Retinal pigment epithelial cell (primary cell): ENCODE measurements around the gene MLLT10.

Source experiments
- DNase-seq: peaks from one replicate; pipeline ENCODE4 v3.0.0-alpha.2; 2010; ENCODE audit warnings: low read depth
- H3K4me3 ChIP-seq: 2 replicates; pipeline ENCODE4 v1.5.1; 2011; ENCODE audit warnings: mild to moderate bottlenecking, low read length, control low read depth, moderate library complexity
- TF ChIP-seq, protein P1 (sequence below): conservative IDR thresholded peaks from 2 replicates; pipeline ENCODE4 v1.5.1; 2011; ENCODE audit warnings: low read depth, low read length, control low read depth, inconsistent platforms

Gene MLLT10

DNA sequence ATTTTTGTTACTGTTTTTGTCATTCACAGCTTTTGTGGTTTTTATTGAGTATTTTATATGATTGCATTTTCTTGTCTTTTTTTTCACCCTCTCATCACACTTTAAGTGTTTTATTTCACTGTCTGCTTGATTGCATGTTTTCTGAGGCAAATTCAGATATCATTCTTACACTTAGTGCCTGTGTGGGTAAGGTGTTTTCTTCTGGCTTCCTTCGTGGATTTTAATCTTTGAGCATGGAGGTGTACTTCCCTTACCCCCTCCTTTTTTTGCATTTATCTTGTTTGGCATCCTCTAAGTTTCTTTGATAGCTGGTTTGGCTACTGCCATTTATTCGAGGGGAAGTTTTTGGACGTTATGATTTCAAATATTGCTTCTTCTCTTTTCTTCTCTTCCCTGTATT, 127.9 kb downstream of the MLLT10 start:
- TF ChIP-seq, protein P1, sequence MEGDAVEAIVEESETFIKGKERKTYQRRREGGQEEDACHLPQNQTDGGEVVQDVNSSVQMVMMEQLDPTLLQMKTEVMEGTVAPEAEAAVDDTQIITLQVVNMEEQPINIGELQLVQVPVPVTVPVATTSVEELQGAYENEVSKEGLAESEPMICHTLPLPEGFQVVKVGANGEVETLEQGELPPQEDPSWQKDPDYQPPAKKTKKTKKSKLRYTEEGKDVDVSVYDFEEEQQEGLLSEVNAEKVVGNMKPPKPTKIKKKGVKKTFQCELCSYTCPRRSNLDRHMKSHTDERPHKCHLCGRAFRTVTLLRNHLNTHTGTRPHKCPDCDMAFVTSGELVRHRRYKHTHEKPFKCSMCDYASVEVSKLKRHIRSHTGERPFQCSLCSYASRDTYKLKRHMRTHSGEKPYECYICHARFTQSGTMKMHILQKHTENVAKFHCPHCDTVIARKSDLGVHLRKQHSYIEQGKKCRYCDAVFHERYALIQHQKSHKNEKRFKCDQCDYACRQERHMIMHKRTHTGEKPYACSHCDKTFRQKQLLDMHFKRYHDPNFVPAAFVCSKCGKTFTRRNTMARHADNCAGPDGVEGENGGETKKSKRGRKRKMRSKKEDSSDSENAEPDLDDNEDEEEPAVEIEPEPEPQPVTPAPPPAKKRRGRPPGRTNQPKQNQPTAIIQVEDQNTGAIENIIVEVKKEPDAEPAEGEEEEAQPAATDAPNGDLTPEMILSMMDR = no peak
- no peak for DNase-seq
- H3K4me3 ChIP-seq = no peak overlapping the region

DNA sequence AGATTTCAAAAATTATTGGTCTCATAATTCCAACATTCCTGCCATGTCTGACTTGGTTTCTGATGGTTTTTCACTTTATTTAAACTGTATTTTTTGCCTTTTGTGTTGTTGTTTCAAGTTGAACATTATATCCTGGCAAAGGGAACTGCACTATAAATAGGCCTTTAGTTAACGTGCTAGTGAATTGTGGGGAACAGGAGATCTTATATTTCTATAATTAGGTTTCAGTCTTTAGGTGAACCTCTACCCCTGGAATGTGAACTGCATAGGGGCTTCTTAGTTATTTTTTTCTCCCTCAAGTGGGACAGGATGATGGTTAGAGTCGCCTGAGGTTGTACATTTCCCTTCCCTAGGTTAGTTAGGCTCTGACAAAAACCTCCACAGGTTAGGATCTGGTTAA, 128.6 kb downstream of the MLLT10 start:
- no peak overlapping the region for H3K4me3 ChIP-seq
- TF ChIP-seq, protein P1 = no peak
- no peak for DNase-seq

GRCh38 chr10:21668831-21669230, 134.8 kb downstream of the MLLT10 start:
- TF ChIP-seq, protein P1 = no peak

GRCh38 chr10:21670391-21670790, 136.4 kb downstream of the MLLT10 start:
- DNase-seq = no peak
- no peak overlapping the region for H3K4me3 ChIP-seq
- TF ChIP-seq, protein P1 = no peak

More at GRCh38 chr10:21668831-21669230, 134.8 kb downstream of the MLLT10 start:
- H3K4me3 ChIP-seq = no peak overlapping the region
- no peak for DNase-seq

DNA sequence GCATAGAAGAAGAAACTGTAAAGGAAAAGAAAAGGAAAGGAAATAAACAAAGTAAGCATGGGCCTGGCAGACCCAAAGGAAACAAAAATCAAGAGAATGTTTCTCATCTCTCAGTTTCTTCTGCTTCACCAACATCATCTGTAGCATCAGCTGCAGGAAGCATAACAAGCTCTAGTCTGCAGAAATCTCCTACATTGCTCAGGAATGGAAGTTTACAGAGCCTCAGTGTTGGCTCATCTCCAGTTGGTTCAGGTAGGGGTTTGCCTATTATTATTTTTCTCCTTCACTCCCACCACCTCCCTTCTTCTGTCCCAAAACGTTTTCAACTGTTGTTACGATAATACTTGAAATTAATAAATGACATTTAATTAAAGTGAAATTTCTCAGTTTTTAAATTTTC, 139.6 kb downstream of the MLLT10 start:
- TF ChIP-seq, protein P1 = no peak
- H3K4me3 ChIP-seq = no peak overlapping the region
- DNase-seq = no peak

DNA sequence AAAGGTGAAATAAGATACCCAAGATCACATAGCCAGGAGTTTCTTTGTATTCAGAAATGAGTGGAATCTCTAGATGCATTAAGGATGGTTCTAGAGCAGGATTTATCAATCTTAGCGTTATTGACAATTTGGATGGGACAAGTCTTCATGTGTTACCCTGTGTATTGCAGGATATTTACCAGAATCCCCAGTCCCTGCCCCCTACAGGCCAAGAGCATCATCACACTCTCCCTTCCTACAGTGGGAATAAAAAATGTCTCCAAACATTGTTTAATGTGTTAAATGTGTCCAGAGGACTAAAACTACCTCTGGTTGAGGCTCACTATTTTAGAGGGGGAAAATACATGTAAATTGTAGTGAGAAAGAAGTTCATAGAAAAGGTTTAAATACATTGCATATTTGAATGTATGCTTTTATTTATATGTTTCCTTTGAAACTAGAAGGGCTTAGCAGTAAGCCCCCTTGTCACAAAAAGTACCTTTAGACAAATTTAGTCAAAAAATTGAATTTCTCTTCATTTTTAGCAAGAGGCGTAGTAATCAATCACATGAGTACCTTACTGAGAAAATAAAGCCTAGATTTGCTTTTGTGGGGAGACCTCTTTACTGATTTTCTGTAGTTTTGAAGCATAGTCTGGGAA, 141.2 kb downstream of the MLLT10 start:
- no peak for DNase-seq
- TF ChIP-seq, protein P1 = peak; percentile 83
- H3K4me3 ChIP-seq = no peak overlapping the region

GRCh38 chr10:21677551-21677950, 143.5 kb downstream of the MLLT10 start:
- no peak for DNase-seq
- no peak overlapping the region for H3K4me3 ChIP-seq
- TF ChIP-seq, protein P1 = no peak
